WTC11 (cell line): ENCODE measurements around the gene LOXL3. TPM values are rescaled to one million over a fixed set of nuclear protein-coding genes. Genes with fewer than 3 reads are reported as not detected.

ENCODE experiments used
- ATAC-seq: fragments of 200-7000 bp; cut with Tn5 transposase; 2 replicates; pipeline ENCODE4 v1.10.0; 2021; ENCODE audit warnings: mild to moderate bottlenecking, moderate library complexity
- CTCF ChIA-PET: fragments of 300-600 bp; sonication (Branson Sonifier 250); formaldehyde crosslinking; loops from one replicate; lab custom pipeline; 2021; ENCODE audit warnings: antibody characterized with exemption; lab: Charles Lee
- POLR2A ChIA-PET: fragments of 350-600 bp; sonication (Branson Sonifier 250); formaldehyde crosslinking; loops from one replicate; lab custom pipeline; 2021; ENCODE audit warnings: antibody characterized with exemption; lab: Charles Lee
- DNase-seq: peaks from one replicate; pipeline ENCODE4 v3.0.0; 2021; ENCODE audit warnings: low spot score
- H3K27ac Mint-ChIP-seq: 2 replicates; pipeline ENCODE4 v1.8.0; 2021; ENCODE audit warnings: mixed read lengths
- H3K27me3 Mint-ChIP-seq: 2 replicates; pipeline ENCODE4 v1.8.0; 2021; ENCODE audit warnings: low read depth, mild to moderate bottlenecking, moderate library complexity, mixed read lengths
- H3K36me3 Mint-ChIP-seq: 2 replicates; pipeline ENCODE4 v1.8.0; 2021; ENCODE audit warnings: mixed read lengths
- H3K4me1 Mint-ChIP-seq: 2 replicates; pipeline ENCODE4 v1.8.0; 2022; ENCODE audit warnings: mixed read lengths
- H3K4me3 Mint-ChIP-seq: 2 replicates; pipeline ENCODE4 v1.8.0; 2021; ENCODE audit warnings: mild to moderate bottlenecking, moderate library complexity, mixed read lengths
- H3K9me3 Mint-ChIP-seq: 2 replicates; pipeline ENCODE4 v1.8.0; 2021; ENCODE audit warnings: mixed read lengths
- ATF1 ChIP-seq: sonication (generic); formaldehyde crosslinking; IDR thresholded peaks from 2 replicates; pipeline ENCODE4 v1.8.1; 2023; ENCODE audit warnings: mild to moderate bottlenecking, moderate library complexity, missing genetic modification reagents
- CREB1 ChIP-seq: sonication (generic); formaldehyde crosslinking; IDR thresholded peaks from 2 replicates; pipeline ENCODE4 v1.8.0; 2023; ENCODE audit warnings: mild to moderate bottlenecking, missing genetic modification reagents
- ETV6 ChIP-seq: sonication (generic); formaldehyde crosslinking; IDR thresholded peaks from 2 replicates; pipeline ENCODE4 v1.8.1; 2022; ENCODE audit warnings: mild to moderate bottlenecking, missing genetic modification reagents
- FOXK1 ChIP-seq: sonication (generic); formaldehyde crosslinking; IDR thresholded peaks from 2 replicates; pipeline ENCODE4 v1.8.0; 2022; ENCODE audit warnings: mild to moderate bottlenecking, moderate library complexity, missing genetic modification reagents
- FOXP1 ChIP-seq: sonication (generic); formaldehyde crosslinking; IDR thresholded peaks from 2 replicates; pipeline ENCODE4 v1.8.0; 2022; ENCODE audit warnings: missing genetic modification reagents, mild to moderate bottlenecking, moderate library complexity, borderline replicate concordance
- IRF2 ChIP-seq: sonication (generic); formaldehyde crosslinking; IDR thresholded peaks from 2 replicates; pipeline ENCODE4 v1.8.0; 2022; ENCODE audit warnings: low read depth, missing genetic modification reagents, borderline replicate concordance
- JAZF1 ChIP-seq: fragments of 250-450 bp; sonication (Bioruptor Pico); IDR thresholded peaks from 2 replicates; pipeline ENCODE4 v1.9.0; 2021; ENCODE audit warnings: moderate library complexity, mild to moderate bottlenecking, inconsistent platforms
- KAT7 ChIP-seq: sonication (generic); formaldehyde crosslinking; IDR thresholded peaks from 2 replicates; pipeline ENCODE4 v1.8.1; 2023; ENCODE audit warnings: missing genetic modification reagents, mild to moderate bottlenecking, borderline replicate concordance
- MXD4 ChIP-seq: fragments of 250-450 bp; sonication (Bioruptor Pico); IDR thresholded peaks from 2 replicates; pipeline ENCODE4 v1.8.0; 2021; ENCODE audit warnings: mild to moderate bottlenecking, moderate library complexity, borderline replicate concordance
- NFATC4 ChIP-seq: fragments of 250-450 bp; sonication (Bioruptor Pico); IDR thresholded peaks from 2 replicates; pipeline ENCODE4 v1.9.0; 2021; ENCODE audit warnings: mild to moderate bottlenecking
- RORB ChIP-seq: fragments of 250-450 bp; sonication (Bioruptor Pico); IDR thresholded peaks from 2 replicates; pipeline ENCODE4 v1.9.0; 2021; ENCODE audit warnings: mild to moderate bottlenecking
- SOX15 ChIP-seq: fragments of 250-450 bp; sonication (Bioruptor Pico); IDR thresholded peaks from 2 replicates; pipeline ENCODE4 v1.9.0; 2021; ENCODE audit warnings: mild to moderate bottlenecking
- ZNF121 ChIP-seq: sonication (generic); formaldehyde crosslinking; IDR thresholded peaks from 2 replicates; pipeline ENCODE4 v1.8.0; 2023; ENCODE audit warnings: missing genetic modification reagents
- ZNF219 ChIP-seq: sonication (generic); formaldehyde crosslinking; IDR thresholded peaks from 2 replicates; pipeline ENCODE4 v1.8.0; 2023; ENCODE audit warnings: missing genetic modification reagents, mild to moderate bottlenecking, borderline replicate concordance
- ZNF396 ChIP-seq: fragments of 250-450 bp; sonication (Bioruptor Pico); IDR thresholded peaks from 2 replicates; pipeline ENCODE4 v1.8.0; 2021; ENCODE audit warnings: mild to moderate bottlenecking, moderate library complexity, borderline replicate concordance
- ZNF671 ChIP-seq: fragments of 250-450 bp; sonication (Bioruptor Pico); IDR thresholded peaks from 2 replicates; pipeline ENCODE4 v1.8.0; 2021; ENCODE audit warnings: mild to moderate bottlenecking
- total RNA-seq: library from RNA; stranded (reverse); gene quantifications from 3 replicates; pipeline ENCODE4 v1.2.3, GENCODE V29; 2021
- TF ChIP-seq, protein P1 (sequence below): sonication (generic); formaldehyde crosslinking; conservative IDR thresholded peaks from 2 replicates; pipeline ENCODE4 v1.8.1; 2022; ENCODE audit warnings: mild to moderate bottlenecking, missing genetic modification reagents
- TF ChIP-seq, protein P2 (sequence below): sonication (generic); formaldehyde crosslinking; IDR thresholded peaks from 2 replicates; pipeline ENCODE4 v1.8.1; 2023; ENCODE audit warnings: mild to moderate bottlenecking, missing genetic modification reagents, borderline replicate concordance
- TF ChIP-seq, protein P3 (sequence below): sonication (generic); formaldehyde crosslinking; IDR thresholded peaks from 2 replicates; pipeline ENCODE4 v1.8.1; 2023; ENCODE audit warnings: mild to moderate bottlenecking, missing genetic modification reagents
- TF ChIP-seq, protein P4 (sequence below): sonication (generic); formaldehyde crosslinking; IDR thresholded peaks from 2 replicates; pipeline ENCODE4 v1.8.0; 2022; ENCODE audit warnings: mild to moderate bottlenecking, missing genetic modification reagents
- TF ChIP-seq, protein P5 (sequence below): sonication (generic); formaldehyde crosslinking; IDR thresholded peaks from 2 replicates; pipeline ENCODE4 v1.8.1; 2023; ENCODE audit warnings: mild to moderate bottlenecking, missing genetic modification reagents, moderate library complexity
- TF ChIP-seq, protein P6 (sequence below): fragments of 250-450 bp; sonication (Bioruptor Pico); IDR thresholded peaks from 2 replicates; pipeline ENCODE4 v1.9.0; 2021; ENCODE audit warnings: mild to moderate bottlenecking

Gene LOXL3
- total RNA-seq, 1 experiment from 2014 or later: 21.1 TPM

DNA sequence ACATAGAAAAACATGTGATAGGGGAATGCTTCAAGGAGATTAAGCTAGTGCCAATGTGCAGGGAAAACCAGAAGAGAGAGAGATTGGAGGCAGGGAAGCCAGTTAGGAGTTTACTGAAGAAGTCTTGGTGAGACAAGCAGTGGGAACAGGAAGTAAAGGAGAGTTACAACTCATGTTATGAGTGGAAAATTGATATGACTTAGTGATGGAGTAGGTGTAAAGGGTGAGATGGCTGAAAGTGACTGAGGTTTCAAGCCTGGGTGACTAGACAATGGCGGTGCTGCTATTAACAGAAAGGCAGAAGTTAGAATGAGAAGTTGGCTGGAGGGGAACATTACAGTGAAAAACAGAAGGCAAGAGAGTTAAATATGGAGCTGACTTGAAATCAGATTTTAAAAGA is 17.3 kb upstream of the LOXL3 start (continued):
- TF ChIP-seq MXD4 (CRISPR knock-in tag): no peak
- TF ChIP-seq, protein P1, sequence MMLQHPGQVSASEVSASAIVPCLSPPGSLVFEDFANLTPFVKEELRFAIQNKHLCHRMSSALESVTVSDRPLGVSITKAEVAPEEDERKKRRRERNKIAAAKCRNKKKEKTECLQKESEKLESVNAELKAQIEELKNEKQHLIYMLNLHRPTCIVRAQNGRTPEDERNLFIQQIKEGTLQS (CRISPR knock-in tag): no peak
- TF ChIP-seq, protein P2, sequence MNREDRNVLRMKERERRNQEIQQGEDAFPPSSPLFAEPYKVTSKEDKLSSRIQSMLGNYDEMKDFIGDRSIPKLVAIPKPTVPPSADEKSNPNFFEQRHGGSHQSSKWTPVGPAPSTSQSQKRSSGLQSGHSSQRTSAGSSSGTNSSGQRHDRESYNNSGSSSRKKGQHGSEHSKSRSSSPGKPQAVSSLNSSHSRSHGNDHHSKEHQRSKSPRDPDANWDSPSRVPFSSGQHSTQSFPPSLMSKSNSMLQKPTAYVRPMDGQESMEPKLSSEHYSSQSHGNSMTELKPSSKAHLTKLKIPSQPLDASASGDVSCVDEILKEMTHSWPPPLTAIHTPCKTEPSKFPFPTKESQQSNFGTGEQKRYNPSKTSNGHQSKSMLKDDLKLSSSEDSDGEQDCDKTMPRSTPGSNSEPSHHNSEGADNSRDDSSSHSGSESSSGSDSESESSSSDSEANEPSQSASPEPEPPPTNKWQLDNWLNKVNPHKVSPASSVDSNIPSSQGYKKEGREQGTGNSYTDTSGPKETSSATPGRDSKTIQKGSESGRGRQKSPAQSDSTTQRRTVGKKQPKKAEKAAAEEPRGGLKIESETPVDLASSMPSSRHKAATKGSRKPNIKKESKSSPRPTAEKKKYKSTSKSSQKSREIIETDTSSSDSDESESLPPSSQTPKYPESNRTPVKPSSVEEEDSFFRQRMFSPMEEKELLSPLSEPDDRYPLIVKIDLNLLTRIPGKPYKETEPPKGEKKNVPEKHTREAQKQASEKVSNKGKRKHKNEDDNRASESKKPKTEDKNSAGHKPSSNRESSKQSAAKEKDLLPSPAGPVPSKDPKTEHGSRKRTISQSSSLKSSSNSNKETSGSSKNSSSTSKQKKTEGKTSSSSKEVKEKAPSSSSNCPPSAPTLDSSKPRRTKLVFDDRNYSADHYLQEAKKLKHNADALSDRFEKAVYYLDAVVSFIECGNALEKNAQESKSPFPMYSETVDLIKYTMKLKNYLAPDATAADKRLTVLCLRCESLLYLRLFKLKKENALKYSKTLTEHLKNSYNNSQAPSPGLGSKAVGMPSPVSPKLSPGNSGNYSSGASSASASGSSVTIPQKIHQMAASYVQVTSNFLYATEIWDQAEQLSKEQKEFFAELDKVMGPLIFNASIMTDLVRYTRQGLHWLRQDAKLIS (CRISPR knock-in tag): no peak
- TF ChIP-seq FOXK1 (CRISPR knock-in tag): no peak
- no peak for TF ChIP-seq JAZF1
- TF ChIP-seq RORB (CRISPR knock-in tag): no peak
- TF ChIP-seq NFATC4 (CRISPR knock-in tag): no peak
- TF ChIP-seq, protein P3, sequence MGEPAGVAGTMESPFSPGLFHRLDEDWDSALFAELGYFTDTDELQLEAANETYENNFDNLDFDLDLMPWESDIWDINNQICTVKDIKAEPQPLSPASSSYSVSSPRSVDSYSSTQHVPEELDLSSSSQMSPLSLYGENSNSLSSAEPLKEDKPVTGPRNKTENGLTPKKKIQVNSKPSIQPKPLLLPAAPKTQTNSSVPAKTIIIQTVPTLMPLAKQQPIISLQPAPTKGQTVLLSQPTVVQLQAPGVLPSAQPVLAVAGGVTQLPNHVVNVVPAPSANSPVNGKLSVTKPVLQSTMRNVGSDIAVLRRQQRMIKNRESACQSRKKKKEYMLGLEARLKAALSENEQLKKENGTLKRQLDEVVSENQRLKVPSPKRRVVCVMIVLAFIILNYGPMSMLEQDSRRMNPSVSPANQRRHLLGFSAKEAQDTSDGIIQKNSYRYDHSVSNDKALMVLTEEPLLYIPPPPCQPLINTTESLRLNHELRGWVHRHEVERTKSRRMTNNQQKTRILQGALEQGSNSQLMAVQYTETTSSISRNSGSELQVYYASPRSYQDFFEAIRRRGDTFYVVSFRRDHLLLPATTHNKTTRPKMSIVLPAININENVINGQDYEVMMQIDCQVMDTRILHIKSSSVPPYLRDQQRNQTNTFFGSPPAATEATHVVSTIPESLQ (CRISPR knock-in tag): no peak

DNA sequence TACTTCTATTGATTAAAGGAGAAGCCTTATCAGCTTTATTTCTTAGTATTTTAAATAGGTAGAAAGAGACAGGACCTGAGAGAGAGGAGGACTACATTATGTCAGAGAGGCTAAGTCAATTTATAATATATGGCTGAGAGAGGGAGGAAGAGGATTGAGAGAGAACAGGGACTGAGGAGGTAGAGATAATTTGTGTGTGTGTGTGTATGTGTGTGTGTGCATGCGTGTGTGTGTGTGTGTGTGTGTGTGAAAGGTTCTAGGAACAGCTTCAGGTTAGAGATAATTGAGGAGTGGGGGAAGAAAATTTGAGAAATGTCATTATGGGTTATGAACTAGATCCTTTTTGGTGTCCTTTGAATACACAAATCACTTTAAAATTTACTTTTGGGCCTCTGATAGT is 15.9 kb upstream of the LOXL3 start:
- CTCF ChIA-PET: interaction anchor here (0.7 kb wide), 1 partner anchor 14 kb away, joined by 7 read pairs; no protein-coding TSS in a partner anchor
- no peak for DNase-seq
- no peak for ATAC-seq
- Mint-ChIP-seq H3K4me3 (no peak overlapping the region), H3K36me3 (no peaks in the 10 kb centered on the region), H3K9me3 (no peaks in the 10 kb centered on the region), H3K27ac (no peak overlapping the region), H3K27me3 (peaks cover 22% of the 10 kb centered on the region), H3K4me1 (peaks cover 6% of the 10 kb centered on the region)
- POLR2A ChIA-PET: no interaction called here
- no peak for TF ChIP-seq KAT7
- TF ChIP-seq, protein P2 (CRISPR knock-in tag): no peak
- TF ChIP-seq, protein P4, sequence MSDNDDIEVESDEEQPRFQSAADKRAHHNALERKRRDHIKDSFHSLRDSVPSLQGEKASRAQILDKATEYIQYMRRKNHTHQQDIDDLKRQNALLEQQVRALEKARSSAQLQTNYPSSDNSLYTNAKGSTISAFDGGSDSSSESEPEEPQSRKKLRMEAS (CRISPR knock-in tag): no peak
- no peak for TF ChIP-seq ETV6 (CRISPR knock-in tag)
- no peak for TF ChIP-seq ZNF121 (CRISPR knock-in tag)
- TF ChIP-seq JAZF1: no peak
- no peak for TF ChIP-seq ZNF396 (CRISPR knock-in tag)
- TF ChIP-seq SOX15 (CRISPR knock-in tag): no peak
- TF ChIP-seq, protein P5, sequence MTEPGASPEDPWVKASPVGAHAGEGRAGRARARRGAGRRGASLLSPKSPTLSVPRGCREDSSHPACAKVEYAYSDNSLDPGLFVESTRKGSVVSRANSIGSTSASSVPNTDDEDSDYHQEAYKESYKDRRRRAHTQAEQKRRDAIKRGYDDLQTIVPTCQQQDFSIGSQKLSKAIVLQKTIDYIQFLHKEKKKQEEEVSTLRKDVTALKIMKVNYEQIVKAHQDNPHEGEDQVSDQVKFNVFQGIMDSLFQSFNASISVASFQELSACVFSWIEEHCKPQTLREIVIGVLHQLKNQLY: no peak
- no peak for TF ChIP-seq IRF2
- no peak for TF ChIP-seq ZNF671 (CRISPR knock-in tag)
- no peak for TF ChIP-seq FOXP1 (CRISPR knock-in tag)
- no peak for TF ChIP-seq ZNF219 (CRISPR knock-in tag)
- TF ChIP-seq ATF1: no peak
- TF ChIP-seq, protein P6, sequence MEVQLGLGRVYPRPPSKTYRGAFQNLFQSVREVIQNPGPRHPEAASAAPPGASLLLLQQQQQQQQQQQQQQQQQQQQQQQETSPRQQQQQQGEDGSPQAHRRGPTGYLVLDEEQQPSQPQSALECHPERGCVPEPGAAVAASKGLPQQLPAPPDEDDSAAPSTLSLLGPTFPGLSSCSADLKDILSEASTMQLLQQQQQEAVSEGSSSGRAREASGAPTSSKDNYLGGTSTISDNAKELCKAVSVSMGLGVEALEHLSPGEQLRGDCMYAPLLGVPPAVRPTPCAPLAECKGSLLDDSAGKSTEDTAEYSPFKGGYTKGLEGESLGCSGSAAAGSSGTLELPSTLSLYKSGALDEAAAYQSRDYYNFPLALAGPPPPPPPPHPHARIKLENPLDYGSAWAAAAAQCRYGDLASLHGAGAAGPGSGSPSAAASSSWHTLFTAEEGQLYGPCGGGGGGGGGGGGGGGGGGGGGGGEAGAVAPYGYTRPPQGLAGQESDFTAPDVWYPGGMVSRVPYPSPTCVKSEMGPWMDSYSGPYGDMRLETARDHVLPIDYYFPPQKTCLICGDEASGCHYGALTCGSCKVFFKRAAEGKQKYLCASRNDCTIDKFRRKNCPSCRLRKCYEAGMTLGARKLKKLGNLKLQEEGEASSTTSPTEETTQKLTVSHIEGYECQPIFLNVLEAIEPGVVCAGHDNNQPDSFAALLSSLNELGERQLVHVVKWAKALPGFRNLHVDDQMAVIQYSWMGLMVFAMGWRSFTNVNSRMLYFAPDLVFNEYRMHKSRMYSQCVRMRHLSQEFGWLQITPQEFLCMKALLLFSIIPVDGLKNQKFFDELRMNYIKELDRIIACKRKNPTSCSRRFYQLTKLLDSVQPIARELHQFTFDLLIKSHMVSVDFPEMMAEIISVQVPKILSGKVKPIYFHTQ: no peak
- TF ChIP-seq CREB1 (CRISPR knock-in tag): no peak
